Measurements from ENCODE around the gene HNRNPA0. TPM values are rescaled to one million over a fixed set of nuclear protein-coding genes. Genes with fewer than 3 reads are reported as not detected.

HNRNPA0 gene
- total RNA-seq, 1 donor from 2014 or later: 8.6 TPM

- no peak for ATAC-seq
- DNase-seq (ENCODE audit: low spot score): no peak
Measured at GRCh38 chr5:137728048-137728447, 26.1 kb downstream of the HNRNPA0 start.

GRCh38 chr5:137727623-137728022 is 26.5 kb downstream of the HNRNPA0 start:
- ATAC-seq: no peak
- no peak for DNase-seq (ENCODE audit: low spot score)

- DNase-seq (ENCODE audit: low spot score) (no peak), ATAC-seq (peak; percentile 90)
Measured at GRCh38 chr5:137724251-137724650, 29.9 kb downstream of the HNRNPA0 start.

GRCh38 chr5:137718611-137719010 is 35.6 kb downstream of the HNRNPA0 start:
- DNase-seq (ENCODE audit: low spot score) (no peak), ATAC-seq (no peak)

GRCh38 chr5:137716337-137716736 is 37.8 kb downstream of the HNRNPA0 start:
- ATAC-seq (no peak), DNase-seq (ENCODE audit: low spot score) (no peak)

- ATAC-seq: no peak
Measured at GRCh38 chr5:137715456-137715855, 38.7 kb downstream of the HNRNPA0 start.

GRCh38 chr5:137714946-137715345 is 39.2 kb downstream of the HNRNPA0 start:
- DNase-seq (ENCODE audit: low spot score): no peak
- ATAC-seq: no peak

More at GRCh38 chr5:137715456-137715855, 38.7 kb downstream of the HNRNPA0 start:
- DNase-seq (ENCODE audit: low spot score): no peak

GRCh38 chr5:137714494-137714893 is 39.7 kb downstream of the HNRNPA0 start:
- DNase-seq (ENCODE audit: low spot score) (no peak), ATAC-seq (no peak)

GRCh38 chr5:137712139-137712667 is 42.0 kb downstream of the HNRNPA0 start:
- DNase-seq (ENCODE audit: low spot score) (no peak), ATAC-seq (peak; percentile 42)

- DNase-seq (ENCODE audit: low spot score) (no peak), ATAC-seq (no peak)
Measured at GRCh38 chr5:137710086-137710485, 44.1 kb downstream of the HNRNPA0 start.

- peak; percentile 32 for ATAC-seq
- no peak for DNase-seq (ENCODE audit: low spot score)
Measured at GRCh38 chr5:137708796-137709559, 45.2 kb downstream of the HNRNPA0 start.

- no peak for ATAC-seq
- no peak for DNase-seq (ENCODE audit: low spot score)
Measured at GRCh38 chr5:137708062-137708461, 46.1 kb downstream of the HNRNPA0 start.

- no peak for ATAC-seq
Measured at GRCh38 chr5:137706841-137707240, 47.3 kb downstream of the HNRNPA0 start.

GRCh38 chr5:137705106-137705505 is 49.1 kb downstream of the HNRNPA0 start:
- no peak for ATAC-seq
- no peak for DNase-seq (ENCODE audit: low spot score)

More at GRCh38 chr5:137706841-137707240, 47.3 kb downstream of the HNRNPA0 start:
- DNase-seq (ENCODE audit: low spot score): no peak

- ATAC-seq (no peak), DNase-seq (ENCODE audit: low spot score) (no peak)
Measured at GRCh38 chr5:137703565-137703964, 50.6 kb downstream of the HNRNPA0 start.

- ATAC-seq (no peak), DNase-seq (ENCODE audit: low spot score) (no peak)
Measured at GRCh38 chr5:137700282-137700680, 53.9 kb downstream of the HNRNPA0 start.

- no peak for ATAC-seq
- DNase-seq (ENCODE audit: low spot score): no peak
Measured at GRCh38 chr5:137699336-137700281, 54.6 kb downstream of the HNRNPA0 start.

GRCh38 chr5:137696481-137696880 is 57.7 kb downstream of the HNRNPA0 start:
- DNase-seq (ENCODE audit: low spot score): no peak
- ATAC-seq: no peak

- ATAC-seq: no peak
- no peak for DNase-seq (ENCODE audit: low spot score)
Measured at GRCh38 chr5:137695651-137696428, 58.3 kb downstream of the HNRNPA0 start.

All from left lobe of liver (tissue), 2 donors.